ENCODE measurements around the gene POPDC3.

DNA sequence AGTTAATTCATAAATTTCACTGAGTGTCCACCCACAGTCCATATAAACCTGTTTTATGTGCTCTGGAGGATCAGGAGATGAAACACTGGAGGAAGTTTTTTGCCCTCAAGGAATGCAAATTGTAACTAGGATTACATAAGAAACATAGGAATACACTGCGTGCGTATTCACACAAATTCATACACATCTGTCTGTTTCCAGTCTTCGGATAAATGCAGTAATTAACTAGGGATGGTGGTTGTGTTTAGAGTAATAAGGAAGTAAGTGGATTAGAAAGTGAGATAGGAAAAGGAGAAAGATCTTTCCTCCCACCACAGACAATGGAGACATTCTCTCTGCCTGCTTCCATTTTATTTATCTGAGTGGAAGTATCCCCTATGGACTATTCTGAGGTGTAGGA is 35.7 kb upstream of the POPDC3 start:
- no peak for TF ChIP-seq POLR2A (IDR thresholded peaks at IDR 0.05)
- TF ChIP-seq, protein P1, sequence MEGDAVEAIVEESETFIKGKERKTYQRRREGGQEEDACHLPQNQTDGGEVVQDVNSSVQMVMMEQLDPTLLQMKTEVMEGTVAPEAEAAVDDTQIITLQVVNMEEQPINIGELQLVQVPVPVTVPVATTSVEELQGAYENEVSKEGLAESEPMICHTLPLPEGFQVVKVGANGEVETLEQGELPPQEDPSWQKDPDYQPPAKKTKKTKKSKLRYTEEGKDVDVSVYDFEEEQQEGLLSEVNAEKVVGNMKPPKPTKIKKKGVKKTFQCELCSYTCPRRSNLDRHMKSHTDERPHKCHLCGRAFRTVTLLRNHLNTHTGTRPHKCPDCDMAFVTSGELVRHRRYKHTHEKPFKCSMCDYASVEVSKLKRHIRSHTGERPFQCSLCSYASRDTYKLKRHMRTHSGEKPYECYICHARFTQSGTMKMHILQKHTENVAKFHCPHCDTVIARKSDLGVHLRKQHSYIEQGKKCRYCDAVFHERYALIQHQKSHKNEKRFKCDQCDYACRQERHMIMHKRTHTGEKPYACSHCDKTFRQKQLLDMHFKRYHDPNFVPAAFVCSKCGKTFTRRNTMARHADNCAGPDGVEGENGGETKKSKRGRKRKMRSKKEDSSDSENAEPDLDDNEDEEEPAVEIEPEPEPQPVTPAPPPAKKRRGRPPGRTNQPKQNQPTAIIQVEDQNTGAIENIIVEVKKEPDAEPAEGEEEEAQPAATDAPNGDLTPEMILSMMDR (IDR thresholded peaks at IDR 0.05): no peak
